Measurements from ENCODE around the gene IFI27L1. TPM values are rescaled to one million over a fixed set of nuclear protein-coding genes. Genes with fewer than 3 reads are reported as not detected.
A peak's percentile ranks its signal among the peaks of the same experiment; 100 is the strongest.

IFI27L1 gene
- total and polyA plus RNA-seq, 2 of the 13 experiments (the other 11 are each of a cell fraction or from before 2014, with no cell fraction given), result 11.9 to 19.0 TPM

DNA sequence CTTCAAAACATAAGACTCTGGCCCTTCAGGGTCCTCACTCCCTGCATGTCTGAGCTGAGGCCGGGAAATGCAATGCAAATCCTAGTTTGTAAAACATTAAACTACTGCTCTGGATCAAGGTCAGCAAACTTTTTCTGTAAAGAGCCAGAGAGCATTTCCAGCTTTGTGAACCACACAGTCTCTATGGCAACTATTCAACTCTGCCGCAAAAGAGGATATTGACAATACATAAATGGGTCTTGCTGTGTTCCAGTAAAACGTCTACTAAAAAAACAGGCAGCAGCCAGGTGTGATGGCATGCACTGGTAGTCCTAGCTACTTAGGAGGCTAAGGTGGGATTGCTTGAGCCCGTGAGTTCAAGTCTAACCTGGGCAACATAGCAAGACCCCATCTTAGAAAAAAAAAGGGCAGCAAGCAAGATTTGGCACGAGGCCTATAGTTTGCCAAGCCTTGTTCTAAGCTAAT, 22.4 kb upstream of the IFI27L1 start (continued):
- TF ChIP-seq, protein P1, sequence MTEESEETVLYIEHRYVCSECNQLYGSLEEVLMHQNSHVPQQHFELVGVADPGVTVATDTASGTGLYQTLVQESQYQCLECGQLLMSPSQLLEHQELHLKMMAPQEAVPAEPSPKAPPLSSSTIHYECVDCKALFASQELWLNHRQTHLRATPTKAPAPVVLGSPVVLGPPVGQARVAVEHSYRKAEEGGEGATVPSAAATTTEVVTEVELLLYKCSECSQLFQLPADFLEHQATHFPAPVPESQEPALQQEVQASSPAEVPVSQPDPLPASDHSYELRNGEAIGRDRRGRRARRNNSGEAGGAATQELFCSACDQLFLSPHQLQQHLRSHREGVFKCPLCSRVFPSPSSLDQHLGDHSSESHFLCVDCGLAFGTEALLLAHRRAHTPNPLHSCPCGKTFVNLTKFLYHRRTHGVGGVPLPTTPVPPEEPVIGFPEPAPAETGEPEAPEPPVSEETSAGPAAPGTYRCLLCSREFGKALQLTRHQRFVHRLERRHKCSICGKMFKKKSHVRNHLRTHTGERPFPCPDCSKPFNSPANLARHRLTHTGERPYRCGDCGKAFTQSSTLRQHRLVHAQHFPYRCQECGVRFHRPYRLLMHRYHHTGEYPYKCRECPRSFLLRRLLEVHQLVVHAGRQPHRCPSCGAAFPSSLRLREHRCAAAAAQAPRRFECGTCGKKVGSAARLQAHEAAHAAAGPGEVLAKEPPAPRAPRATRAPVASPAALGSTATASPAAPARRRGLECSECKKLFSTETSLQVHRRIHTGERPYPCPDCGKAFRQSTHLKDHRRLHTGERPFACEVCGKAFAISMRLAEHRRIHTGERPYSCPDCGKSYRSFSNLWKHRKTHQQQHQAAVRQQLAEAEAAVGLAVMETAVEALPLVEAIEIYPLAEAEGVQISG (CRISPR knock-in tag; IDR thresholded peaks at IDR 0.05), result no peak
- TF ChIP-seq LCORL (IDR thresholded peaks at IDR 0.05) (no peak), LCORL (CRISPR knock-in tag; IDR thresholded peaks at IDR 0.05) (peak; percentile 61; the same call in 1 of the 2 replicates), SRSF4 (IDR thresholded peaks at IDR 0.05; ENCODE audit: low read depth, low read length, poor library complexity, severe bottlenecking) (no peak), ZNF891 (CRISPR knock-in tag; IDR thresholded peaks at IDR 0.05) (no peak), ZMYM3 (CRISPR knock-in tag; IDR thresholded peaks at IDR 0.05) (peak; percentile 94), ZFP36 (IDR thresholded peaks at IDR 0.05; ENCODE audit: borderline replicate concordance, low read depth, low read length, partially characterized antibody) (no peak), ZBTB7B (CRISPR knock-in tag; IDR thresholded peaks at IDR 0.05) (no peak), FOSL1 (CRISPR knock-in tag; IDR thresholded peaks at IDR 0.05; ENCODE audit: borderline replicate concordance) (no peak), GTF3A (CRISPR knock-in tag; conservative IDR thresholded peaks at IDR 0.05) (no peak)
- TF ChIP-seq, protein P2, sequence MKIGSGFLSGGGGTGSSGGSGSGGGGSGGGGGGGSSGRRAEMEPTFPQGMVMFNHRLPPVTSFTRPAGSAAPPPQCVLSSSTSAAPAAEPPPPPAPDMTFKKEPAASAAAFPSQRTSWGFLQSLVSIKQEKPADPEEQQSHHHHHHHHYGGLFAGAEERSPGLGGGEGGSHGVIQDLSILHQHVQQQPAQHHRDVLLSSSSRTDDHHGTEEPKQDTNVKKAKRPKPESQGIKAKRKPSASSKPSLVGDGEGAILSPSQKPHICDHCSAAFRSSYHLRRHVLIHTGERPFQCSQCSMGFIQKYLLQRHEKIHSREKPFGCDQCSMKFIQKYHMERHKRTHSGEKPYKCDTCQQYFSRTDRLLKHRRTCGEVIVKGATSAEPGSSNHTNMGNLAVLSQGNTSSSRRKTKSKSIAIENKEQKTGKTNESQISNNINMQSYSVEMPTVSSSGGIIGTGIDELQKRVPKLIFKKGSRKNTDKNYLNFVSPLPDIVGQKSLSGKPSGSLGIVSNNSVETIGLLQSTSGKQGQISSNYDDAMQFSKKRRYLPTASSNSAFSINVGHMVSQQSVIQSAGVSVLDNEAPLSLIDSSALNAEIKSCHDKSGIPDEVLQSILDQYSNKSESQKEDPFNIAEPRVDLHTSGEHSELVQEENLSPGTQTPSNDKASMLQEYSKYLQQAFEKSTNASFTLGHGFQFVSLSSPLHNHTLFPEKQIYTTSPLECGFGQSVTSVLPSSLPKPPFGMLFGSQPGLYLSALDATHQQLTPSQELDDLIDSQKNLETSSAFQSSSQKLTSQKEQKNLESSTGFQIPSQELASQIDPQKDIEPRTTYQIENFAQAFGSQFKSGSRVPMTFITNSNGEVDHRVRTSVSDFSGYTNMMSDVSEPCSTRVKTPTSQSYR (CRISPR knock-in tag; IDR thresholded peaks at IDR 0.05; ENCODE audit: borderline replicate concordance), result no peak
